SU-DHL-6 (cell line): ENCODE data around the gene HEXD.

Experiments
- EZH2phosphoT487 ChIP-seq: fragments of 200-600 bp; sonication (generic), shearing (Covaris generic); conservative IDR thresholded peaks from 2 replicates; pipeline ENCODE4 v1.6.1; 2018; ENCODE audit warnings: mild to moderate bottlenecking, antibody characterized with exemption, low read length, moderate library complexity, mixed read lengths
- TF ChIP-seq, protein P1 (sequence below): fragments of 200-600 bp; sonication (generic); IDR thresholded peaks from one replicate; pipeline ENCODE4 v1.5.1; 2017; ENCODE audit warnings: antibody characterized with exemption, mild to moderate bottlenecking, low read length, moderate library complexity; ENCODE audit not compliant: insufficient read depth, poor library complexity, severe bottlenecking

DNA sequence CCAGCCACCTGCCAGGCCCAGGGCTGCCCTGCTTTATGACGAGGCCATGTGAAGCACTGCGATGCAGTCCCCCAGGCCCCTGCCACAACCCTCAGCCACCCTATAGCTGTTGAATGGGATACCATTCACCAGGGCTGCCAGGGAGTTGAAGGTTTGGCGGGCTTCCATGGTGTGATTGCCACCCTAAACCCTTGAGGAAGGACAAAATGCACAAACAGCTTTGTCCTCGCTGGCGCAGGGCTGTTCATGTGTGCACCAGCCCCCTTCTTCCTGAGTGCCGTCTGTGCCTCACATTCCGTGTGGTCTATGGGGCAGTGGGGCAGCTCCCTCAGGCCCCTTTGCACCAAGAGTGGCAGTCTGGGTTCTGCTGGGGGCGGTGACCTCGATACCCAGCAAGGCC is 65.7 kb downstream of the HEXD start:
- no peak for TF ChIP-seq EZH2phosphoT487
- TF ChIP-seq, protein P1, sequence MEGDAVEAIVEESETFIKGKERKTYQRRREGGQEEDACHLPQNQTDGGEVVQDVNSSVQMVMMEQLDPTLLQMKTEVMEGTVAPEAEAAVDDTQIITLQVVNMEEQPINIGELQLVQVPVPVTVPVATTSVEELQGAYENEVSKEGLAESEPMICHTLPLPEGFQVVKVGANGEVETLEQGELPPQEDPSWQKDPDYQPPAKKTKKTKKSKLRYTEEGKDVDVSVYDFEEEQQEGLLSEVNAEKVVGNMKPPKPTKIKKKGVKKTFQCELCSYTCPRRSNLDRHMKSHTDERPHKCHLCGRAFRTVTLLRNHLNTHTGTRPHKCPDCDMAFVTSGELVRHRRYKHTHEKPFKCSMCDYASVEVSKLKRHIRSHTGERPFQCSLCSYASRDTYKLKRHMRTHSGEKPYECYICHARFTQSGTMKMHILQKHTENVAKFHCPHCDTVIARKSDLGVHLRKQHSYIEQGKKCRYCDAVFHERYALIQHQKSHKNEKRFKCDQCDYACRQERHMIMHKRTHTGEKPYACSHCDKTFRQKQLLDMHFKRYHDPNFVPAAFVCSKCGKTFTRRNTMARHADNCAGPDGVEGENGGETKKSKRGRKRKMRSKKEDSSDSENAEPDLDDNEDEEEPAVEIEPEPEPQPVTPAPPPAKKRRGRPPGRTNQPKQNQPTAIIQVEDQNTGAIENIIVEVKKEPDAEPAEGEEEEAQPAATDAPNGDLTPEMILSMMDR = no peak
